Fibroblast of lung (primary cell): ENCODE results near the gene SLC6A12.

Source experiments
- EZH2 ChIP-seq: IDR thresholded peaks from 2 replicates; pipeline ENCODE4 v1.5.1; 2012; ENCODE audit warnings: low read length, control low read depth, mild to moderate bottlenecking; ENCODE audit errors: missing control alignments
- TF ChIP-seq, protein P1 (sequence below), 2 donors: IDR thresholded peaks in 1 of 2; conservative IDR thresholded peaks in 1 of 2; 1 replicate in 1 of 2; 2 replicates in 1 of 2; pipeline ENCODE4 v1.5.1; 2011 to 2012; ENCODE audit warnings: low read length in 2 of 2, control low read depth in 1 of 2, inconsistent platforms in 1 of 2, low read depth in 1 of 2, mild to moderate bottlenecking in 1 of 2

DNA sequence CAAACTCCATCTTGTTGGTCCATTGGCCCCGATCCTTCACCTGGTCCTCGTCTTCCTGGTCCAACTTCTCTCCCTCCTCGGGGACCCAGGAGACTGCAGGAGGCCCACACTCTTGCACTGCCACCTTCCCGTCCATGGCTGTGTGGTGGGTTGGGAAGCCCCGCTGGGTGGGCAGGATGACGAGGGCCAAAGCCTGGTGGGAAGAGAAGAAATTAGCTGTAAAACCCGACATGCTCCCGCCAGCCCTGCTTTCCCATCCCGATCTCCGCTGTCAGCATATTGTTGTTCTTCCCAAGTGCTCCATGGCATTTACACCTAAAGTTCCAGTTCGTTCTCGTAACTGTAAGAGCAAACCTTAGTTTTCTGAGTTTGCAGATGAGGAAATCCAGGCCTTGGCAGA is 4.1 kb downstream of the SLC6A12 start:
- TF ChIP-seq, protein P1, sequence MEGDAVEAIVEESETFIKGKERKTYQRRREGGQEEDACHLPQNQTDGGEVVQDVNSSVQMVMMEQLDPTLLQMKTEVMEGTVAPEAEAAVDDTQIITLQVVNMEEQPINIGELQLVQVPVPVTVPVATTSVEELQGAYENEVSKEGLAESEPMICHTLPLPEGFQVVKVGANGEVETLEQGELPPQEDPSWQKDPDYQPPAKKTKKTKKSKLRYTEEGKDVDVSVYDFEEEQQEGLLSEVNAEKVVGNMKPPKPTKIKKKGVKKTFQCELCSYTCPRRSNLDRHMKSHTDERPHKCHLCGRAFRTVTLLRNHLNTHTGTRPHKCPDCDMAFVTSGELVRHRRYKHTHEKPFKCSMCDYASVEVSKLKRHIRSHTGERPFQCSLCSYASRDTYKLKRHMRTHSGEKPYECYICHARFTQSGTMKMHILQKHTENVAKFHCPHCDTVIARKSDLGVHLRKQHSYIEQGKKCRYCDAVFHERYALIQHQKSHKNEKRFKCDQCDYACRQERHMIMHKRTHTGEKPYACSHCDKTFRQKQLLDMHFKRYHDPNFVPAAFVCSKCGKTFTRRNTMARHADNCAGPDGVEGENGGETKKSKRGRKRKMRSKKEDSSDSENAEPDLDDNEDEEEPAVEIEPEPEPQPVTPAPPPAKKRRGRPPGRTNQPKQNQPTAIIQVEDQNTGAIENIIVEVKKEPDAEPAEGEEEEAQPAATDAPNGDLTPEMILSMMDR (conservative IDR thresholded peaks at IDR 0.05 in 1 of 2, IDR thresholded peaks at IDR 0.05 in 1 of 2; ENCODE audit: low read depth in 1 of 2, low read length in 2 of 2), result no peak
- no peak for TF ChIP-seq EZH2
